Peyer's patch (tissue), 4 donors: Measurements from ENCODE around the gene OR6S1.

Source experiments
- CTCF ChIP-seq, 6 experiments: fragments of 450-650 bp in 4 of 6; fragments of 200-600 bp in 2 of 6; sonication (generic) in 1 of 6; IDR thresholded peaks; one replicate each; pipeline ENCODE4 v1.5.1; 2017 to 2019; ENCODE audit warnings: antibody characterized with exemption in 6 of 6, mild to moderate bottlenecking in 3 of 6, moderate library complexity in 1 of 6
- POLR2A ChIP-seq, 2 donors: fragments of 450-650 bp; IDR thresholded peaks; one replicate each; pipeline ENCODE4 v1.5.1; 2017; ENCODE audit warnings: antibody characterized with exemption in 2 of 2, mild to moderate bottlenecking in 2 of 2, moderate library complexity in 2 of 2

- TF ChIP-seq POLR2A (IDR thresholded peaks at IDR 0.05) (no peak), CTCF (IDR thresholded peaks at IDR 0.05) (no peak)
These were observed 44.4 kb downstream of the OR6S1 start for GRCh38 chr14:20597108-20597507.
